Ovary (tissue), 9 donors: Measurements from ENCODE around the gene KDF1. TPM values are rescaled to one million over a fixed set of nuclear protein-coding genes. Genes with fewer than 3 reads are reported as not detected.

Source experiments
- DNase-seq, 5 donors: peaks; one replicate each; pipeline ENCODE4 v3.0.0-alpha.2; 2019 to 2020
- H3K27ac ChIP-seq, 2 donors: fragments of 200-600 bp; one replicate each; pipeline versions ENCODE4 v1.5.1 to v1.8.0; 2019 to 2022
- H3K27me3 ChIP-seq: fragments of 200-600 bp; one replicate; pipeline ENCODE4 v1.8.0; 2022
- H3K36me3 ChIP-seq: fragments of 200-600 bp; sonication (generic); one replicate; pipeline ENCODE4 v1.5.1; 2019
- H3K4me1 ChIP-seq: one replicate; pipeline ENCODE4 v1.8.1; 2013; ENCODE audit warnings: mild to moderate bottlenecking, moderate library complexity; ENCODE audit not compliant: insufficient read depth
- H3K4me3 ChIP-seq: fragments of 200-600 bp; sonication (generic); one replicate; pipeline ENCODE4 v1.5.1; 2017
- H3K9me3 ChIP-seq, 2 donors: fragments of 200-600 bp in 1 of 2; sonication (generic) in 1 of 2; one replicate each; pipeline versions ENCODE4 v1.5.1 to v1.8.1; 2013 to 2019; ENCODE audit warnings: mild to moderate bottlenecking in 1 of 2, moderate library complexity in 1 of 2
- CTCF ChIP-seq, 3 donors: fragments of 450-650 bp in 2 of 3; fragments of 200-600 bp in 1 of 3; IDR thresholded peaks; one replicate each; pipeline versions ENCODE4 v1.5.1 to v1.8.0; 2016 to 2022; ENCODE audit warnings: antibody characterized with exemption in 3 of 3, mild to moderate bottlenecking in 1 of 3
- EP300 ChIP-seq: sonication (generic); formaldehyde crosslinking; IDR thresholded peaks from one replicate; pipeline ENCODE4 v1.6.1; 2017; ENCODE audit warnings: antibody characterized with exemption
- POLR2A ChIP-seq: fragments of 450-650 bp; IDR thresholded peaks from one replicate; pipeline ENCODE4 v1.6.1; 2017; ENCODE audit warnings: antibody characterized with exemption, mild to moderate bottlenecking, moderate library complexity
- WGBS, 3 donors: extraction: QIAGEN DNeasy Blood & Tissue Kit in 1 of 3; methylation state at CpG; one replicate each; pipeline versions ENCODE4 v1.1.5 to v1.1.7; 2013 to 2017; 5-methylcytosine and 5-hydroxymethylcytosine counted together
- intact Hi-C, 4 donors: fragments of 100-400 bp; cut with DNase I; formaldehyde crosslinking; loops; one replicate each; pipeline versions ENCODE4 v1.11.0 to v1.15.1; 2022 to 2023
- polyA plus RNA-seq, 2 donors: library from polyadenylated mRNA; stranded (reverse); fragments of 200-250 nt in 1 of 2; fragments of 350-450 nt in 1 of 2; fragmentation: Illumina TruSeq in 1 of 2; extraction: RNeasy Lipid Tissue Mini Kit (QIAGEN cat#74804) in 1 of 2; gene quantifications; one replicate each; pipeline ENCODE4 v1.2.3, GENCODE V29; 2013 to 2014
- total RNA-seq, 7 donors: library from RNA; depleted of rRNA in 2 of 7; stranded (reverse); fragments of >200 nt in 2 of 7; fragmentation: NEBNext Ultra II Directional in 3 of 7; extraction: Animal tissue kit (Norgen Biotek cat#: 25700) in 3 of 7; gene quantifications; one replicate each; pipeline versions ENCODE4 v1.1.0 to v1.2.4, GENCODE V29; 2016 to 2023
- donor health status: DM: no; HTN: no; CAD: no; lungs with moderate emphysema.
- donor health status: DM: no; HTN: no; CAD: no.
- donor health status: Bipolar disorder and iron deficiency.
- donor health status: DM: yes; HTN: yes; CAD: no.
- donor health status: DM: no; HTN: no; CAD: no.
- donor health status: DM: yes; HTN: yes; CAD: no.

KDF1 gene
- total and polyA plus RNA-seq, 9 donors: 0.08 to 11.0 (median 0.60) TPM; not detected in 4

GRCh38 chr1:27001570-27002360 is 41.5 kb upstream of the KDF1 start:
- no peak for DNase-seq
- H3K36me3 ChIP-seq: no peaks in the 10 kb centered on the region
- H3K27ac ChIP-seq: no peak overlapping the region
- H3K4me3 ChIP-seq: no peak overlapping the region
- peaks cover 17% of the 10 kb centered on the region for H3K4me1 ChIP-seq
- no peaks in the 10 kb centered on the region for H3K9me3 ChIP-seq
- WGBS, 3 donors: 75 to 77% (median 76%) methylated on average over 13 of the region's 13 CpGs
- intact Hi-C loops: no loop called here
- H3K27me3 ChIP-seq: no peaks in the 10 kb centered on the region
- TF ChIP-seq CTCF (IDR thresholded peaks at IDR 0.05): no peak
- no peak for TF ChIP-seq EP300
- no peak for TF ChIP-seq POLR2A

DNA sequence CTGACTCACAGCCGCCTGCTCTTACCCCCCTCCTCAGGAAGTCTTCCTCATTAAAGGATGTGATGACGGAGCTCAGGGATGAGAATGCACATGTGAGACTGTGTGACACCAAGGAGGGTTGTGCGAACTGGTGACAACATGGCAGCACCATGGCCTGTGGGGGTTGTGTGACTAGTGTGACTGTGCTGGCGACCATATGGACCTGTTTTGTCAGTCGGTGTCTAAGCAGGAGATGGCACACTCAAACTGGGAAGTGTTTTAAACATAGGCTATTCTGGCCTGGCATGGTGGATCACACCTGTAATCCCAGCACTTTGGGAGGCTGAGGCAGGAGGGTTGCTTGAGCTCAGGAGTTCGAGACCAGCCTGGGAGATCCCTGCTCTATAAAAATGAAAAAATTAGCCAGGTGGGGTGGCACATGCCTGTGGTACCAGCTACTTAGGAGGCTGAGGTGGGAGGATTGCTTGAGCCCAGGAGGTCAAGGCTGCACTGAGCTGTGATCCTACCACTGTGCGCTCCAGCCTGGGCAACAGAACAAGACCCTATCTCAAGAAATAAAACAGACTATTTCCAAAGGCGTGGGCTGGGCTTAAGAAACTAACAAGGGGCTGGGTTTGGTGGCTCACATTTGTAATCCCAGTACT is 40.7 kb upstream of the KDF1 start:
- WGBS, 3 donors: 79 to 82% (median 82%) methylated on average over 8 of the region's 8 CpGs
- no peak overlapping the region for H3K4me3 ChIP-seq
- TF ChIP-seq CTCF (IDR thresholded peaks at IDR 0.05) (no peak), POLR2A (no peak), EP300 (no peak)
- intact Hi-C loops: no loop called here
- no peaks in the 10 kb centered on the region for H3K9me3 ChIP-seq
- peaks cover 17% of the 10 kb centered on the region for H3K4me1 ChIP-seq
- no peak for DNase-seq
- H3K36me3 ChIP-seq: no peaks in the 10 kb centered on the region
- no peaks in the 10 kb centered on the region for H3K27me3 ChIP-seq
- no peak overlapping the region for H3K27ac ChIP-seq

DNA sequence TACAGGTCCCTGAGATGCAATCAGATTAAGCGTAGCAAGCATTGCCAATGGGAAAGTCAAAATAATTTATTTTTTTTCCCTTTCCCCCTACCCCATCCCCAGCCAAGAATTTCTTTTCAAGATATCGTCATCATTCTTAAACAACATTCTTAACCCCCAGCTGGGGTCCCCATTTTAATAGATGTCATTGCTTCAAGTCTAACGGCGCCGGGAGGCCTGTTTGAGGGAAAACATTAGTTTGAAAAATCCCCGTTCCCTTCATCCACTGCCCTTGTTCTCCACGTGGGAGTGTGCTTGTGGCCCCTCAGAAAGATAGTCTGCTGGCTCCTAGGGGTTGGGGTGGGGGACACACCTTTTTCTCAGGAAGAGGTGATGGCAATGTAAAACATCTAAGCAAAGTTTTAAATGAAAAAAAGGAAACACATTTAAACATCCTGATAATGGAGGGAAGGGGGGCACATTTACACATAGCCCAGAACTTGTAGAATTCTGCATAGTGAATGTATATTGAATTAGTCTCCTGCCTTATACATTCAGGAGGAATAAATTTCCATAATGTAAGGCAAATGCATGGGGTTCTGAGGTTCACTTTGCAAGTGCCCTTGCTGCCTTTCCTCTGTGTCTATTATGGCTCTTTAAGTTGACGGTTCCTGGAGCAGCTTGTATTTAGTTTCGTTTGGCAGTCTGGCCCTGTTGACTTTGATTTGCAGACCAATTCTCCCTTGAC is 40.0 kb upstream of the KDF1 start:
- no peak overlapping the region for H3K27ac ChIP-seq
- no peaks in the 10 kb centered on the region for H3K9me3 ChIP-seq
- no peak overlapping the region for H3K4me3 ChIP-seq
- WGBS, 3 donors: 53 to 66% (median 65%) methylated on average over 9 of the region's 9 CpGs
- H3K36me3 ChIP-seq: no peaks in the 10 kb centered on the region
- peaks cover 17% of the 10 kb centered on the region for H3K4me1 ChIP-seq
- intact Hi-C loops: no loop called here
- no peak for DNase-seq
- TF ChIP-seq EP300 (no peak), CTCF (IDR thresholded peaks at IDR 0.05) (no peak), POLR2A (no peak)
- no peaks in the 10 kb centered on the region for H3K27me3 ChIP-seq

DNA sequence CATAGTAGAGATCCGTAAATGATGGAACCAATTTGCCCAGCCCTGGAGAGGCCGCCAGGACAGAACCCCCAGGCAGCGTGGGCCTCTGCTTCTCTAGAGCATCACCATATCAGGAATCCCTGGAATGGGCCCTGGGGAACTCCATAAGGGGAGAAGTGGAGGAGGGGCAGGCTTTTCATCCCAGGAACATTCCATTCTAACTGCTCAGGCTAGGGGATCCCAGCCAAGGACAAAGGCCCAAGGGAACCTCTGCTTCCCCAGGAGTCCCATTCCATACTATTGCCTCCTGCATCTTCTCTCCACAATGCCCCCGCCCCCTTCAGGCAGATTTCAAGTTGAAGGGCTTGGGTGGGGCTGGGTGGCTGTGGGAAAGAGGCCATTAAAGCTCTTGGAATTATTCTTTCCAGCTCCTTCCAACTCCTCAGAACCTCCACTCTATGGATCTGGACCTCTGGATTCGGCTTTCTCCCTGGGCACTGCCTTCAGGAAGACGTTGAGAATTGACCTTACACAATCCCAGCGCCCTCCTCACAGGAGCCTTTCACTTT is 39.2 kb upstream of the KDF1 start:
- no peaks in the 10 kb centered on the region for H3K36me3 ChIP-seq
- no peaks in the 10 kb centered on the region for H3K27me3 ChIP-seq
- TF ChIP-seq CTCF (IDR thresholded peaks at IDR 0.05) (no peak), EP300 (peak; percentile 55)
- no peak overlapping the region for H3K27ac ChIP-seq
- intact Hi-C loops: loop anchor here in 3 of 4 donors (5.0 kb wide), 3 partner anchors 43 to 98 kb away; no protein-coding TSS in a partner anchor
- no peak overlapping the region for H3K4me3 ChIP-seq
- H3K9me3 ChIP-seq: no peaks in the 10 kb centered on the region
- peak; percentile 41 to 80 (median 76) for DNase-seq
- 23 to 32% (median 24%) methylated on average over 7 of the region's 7 CpGs for WGBS, 3 donors
- H3K4me1 ChIP-seq: peaks cover 14% of the 10 kb centered on the region
